PFSK-1 (cell line): ENCODE measurements around the gene ACTN4.

Experiments
- FOXP2 ChIP-seq: optimal IDR thresholded peaks from 2 replicates; pipeline ENCODE3; 2011; ENCODE audit warnings: borderline replicate concordance, control low read depth, inconsistent platforms; ENCODE audit not compliant: insufficient read depth; ENCODE audit errors: extremely low read length, extremely low read depth
- POLR2AphosphoS5 ChIP-seq: IDR thresholded peaks from 2 replicates; pipeline ENCODE4 v1.6.1; 2012; ENCODE audit warnings: low read depth, mild to moderate bottlenecking, control low read depth, low read length, moderate library complexity
- REST ChIP-seq, 2 experiments: IDR thresholded peaks; 2 replicates each; pipeline versions ENCODE4 v1.6.1 to v1.8.0; 2011 to 2012; ENCODE audit warnings: low read depth in 2 of 2, low read length in 2 of 2, control low read depth in 1 of 2, inconsistent platforms in 1 of 2, mild to moderate bottlenecking in 1 of 2, moderate library complexity in 1 of 2; ENCODE audit not compliant: insufficient read depth in 1 of 2
- SIN3A ChIP-seq: IDR thresholded peaks from 2 replicates; pipeline ENCODE4 v1.6.1; 2012; ENCODE audit warnings: mild to moderate bottlenecking, low read length, moderate library complexity, borderline replicate concordance; ENCODE audit not compliant: insufficient read depth
- TAF1 ChIP-seq: IDR thresholded peaks from 2 replicates; pipeline ENCODE4 v1.6.1; 2012; ENCODE audit warnings: low read length, control low read depth, borderline replicate concordance; ENCODE audit not compliant: insufficient read depth

ACTN4 gene

GRCh38 chr19:38781058-38781457, 133.6 kb downstream of the ACTN4 start:
- TF ChIP-seq POLR2AphosphoS5 (no peak), REST (IDR thresholded peaks at IDR 0.05; ENCODE audit: insufficient read depth in 1 of 2, low read depth in 2 of 2, low read length in 2 of 2) (no peak), FOXP2 (no peak), SIN3A (no peak), TAF1 (no peak)
